H1 (cell line): ENCODE measurements around the gene UIMC1.

Experiments used
- CTCF ChIP-seq, 3 experiments: IDR thresholded peaks; 1 replicate in 2 of 3; 2 replicates in 1 of 3; pipeline versions ENCODE4 v1.5.1 to v1.6.1; 2011; ENCODE audit warnings: low read length in 3 of 3, mild to moderate bottlenecking in 3 of 3, inconsistent platforms in 2 of 3, low read depth in 1 of 3, moderate library complexity in 1 of 3; ENCODE audit not compliant: insufficient read depth in 1 of 3; ENCODE audit errors: control extremely low read depth in 1 of 3
- POLR2A ChIP-seq, 2 experiments: IDR thresholded peaks; 1 replicate in 1 of 2; 2 replicates in 1 of 2; pipeline ENCODE4 v1.6.1; 2011; ENCODE audit warnings: low read depth in 2 of 2, low read length in 2 of 2, mild to moderate bottlenecking in 2 of 2; ENCODE audit errors: control extremely low read depth in 1 of 2
- SP1 ChIP-seq: IDR thresholded peaks from 2 replicates; pipeline ENCODE4 v1.6.1; 2011; ENCODE audit warnings: low read depth, low read length

GRCh38 chr5:177045631-177046030 lies 39.1 kb upstream of the UIMC1 start:
- TF ChIP-seq SP1 (no peak), CTCF (IDR thresholded peaks at IDR 0.05; ENCODE audit: control extremely low read depth in 1 of 3, insufficient read depth in 1 of 3, low read depth in 1 of 3, low read length in 3 of 3) (no peak), POLR2A (IDR thresholded peaks at IDR 0.05; ENCODE audit: control extremely low read depth in 1 of 2, low read depth in 2 of 2, low read length in 2 of 2) (no peak)
